Measurements from ENCODE around the gene RBM19.

The RBM19 gene

GRCh38 chr12:113794774-113795173, 171.4 kb downstream of the RBM19 start:
- H3K4me3 ChIP-seq (replicated peaks; ENCODE audit: low read depth, low read length): no peak overlapping the region
- no peaks in the 10 kb centered on the region; the same call in 1 of the 2 replicates for H3K27me3 ChIP-seq (replicated peaks; ENCODE audit: control insufficient read depth, insufficient read depth, low read length)
- DNase-seq (ENCODE audit: extremely low read depth, insufficient read length): no peak
- TF ChIP-seq CTCF (IDR thresholded peaks at IDR 0.05; ENCODE audit: insufficient read depth, low read length, poor library complexity, severe bottlenecking): no peak
- no peaks in the 10 kb centered on the region for H3K36me3 ChIP-seq (ENCODE audit: control insufficient read depth, insufficient read depth, low read length)

- no peak for TF ChIP-seq CTCF (IDR thresholded peaks at IDR 0.05; ENCODE audit: insufficient read depth, low read length, poor library complexity, severe bottlenecking)
- no peak overlapping the region for H3K4me3 ChIP-seq (replicated peaks; ENCODE audit: low read depth, low read length)
- H3K36me3 ChIP-seq (ENCODE audit: control insufficient read depth, insufficient read depth, low read length): no peaks in the 10 kb centered on the region
- H3K27me3 ChIP-seq (replicated peaks; ENCODE audit: control insufficient read depth, insufficient read depth, low read length): no peaks in the 10 kb centered on the region; the same call in 1 of the 2 replicates
- no peak for DNase-seq (ENCODE audit: extremely low read depth, insufficient read length)
Measured at GRCh38 chr12:113793250-113793649, 172.9 kb downstream of the RBM19 start.

GRCh38 chr12:113792450-113792849, 173.7 kb downstream of the RBM19 start:
- DNase-seq (ENCODE audit: extremely low read depth, insufficient read length): no peak
- no peaks in the 10 kb centered on the region; the same call in 1 of the 2 replicates for H3K27me3 ChIP-seq (replicated peaks; ENCODE audit: control insufficient read depth, insufficient read depth, low read length)
- TF ChIP-seq CTCF (IDR thresholded peaks at IDR 0.05; ENCODE audit: insufficient read depth, low read length, poor library complexity, severe bottlenecking): no peak

GRCh38 chr12:113788020-113788856, 177.9 kb downstream of the RBM19 start:
- H3K4me3 ChIP-seq (replicated peaks; ENCODE audit: low read depth, low read length): no peak overlapping the region
- no peaks in the 10 kb centered on the region for H3K36me3 ChIP-seq (ENCODE audit: control insufficient read depth, insufficient read depth, low read length)
- H3K27me3 ChIP-seq (replicated peaks; ENCODE audit: control insufficient read depth, insufficient read depth, low read length): no peaks in the 10 kb centered on the region; the same call in 1 of the 2 replicates
- no peak for TF ChIP-seq CTCF (IDR thresholded peaks at IDR 0.05; ENCODE audit: insufficient read depth, low read length, poor library complexity, severe bottlenecking)
- no peak for DNase-seq (ENCODE audit: extremely low read depth, insufficient read length)

More at GRCh38 chr12:113792450-113792849, 173.7 kb downstream of the RBM19 start:
- Histone ChIP-seq H3K36me3 (ENCODE audit: control insufficient read depth, insufficient read depth, low read length) (no peaks in the 10 kb centered on the region), H3K4me3 (replicated peaks; ENCODE audit: low read depth, low read length) (no peak overlapping the region)

GRCh38 chr12:113786107-113786506, 180.0 kb downstream of the RBM19 start:
- DNase-seq (ENCODE audit: extremely low read depth, insufficient read length): no peak
- Histone ChIP-seq H3K4me3 (replicated peaks; ENCODE audit: low read depth, low read length) (no peak overlapping the region), H3K36me3 (ENCODE audit: control insufficient read depth, insufficient read depth, low read length) (no peaks in the 10 kb centered on the region), H3K27me3 (replicated peaks; ENCODE audit: control insufficient read depth, insufficient read depth, low read length) (no peaks in the 10 kb centered on the region; the same call in 1 of the 2 replicates)
- no peak for TF ChIP-seq CTCF (IDR thresholded peaks at IDR 0.05; ENCODE audit: insufficient read depth, low read length, poor library complexity, severe bottlenecking)

Measured in GM06990 (cell line).